GM12878 (cell line): ENCODE data around the gene TEX54. TPM values are rescaled to one million over a fixed set of nuclear protein-coding genes. Genes with fewer than 3 reads are reported as not detected.
A peak's percentile ranks its signal among the peaks of the same experiment; 100 is the strongest.
"Not testable (repeated sequence)": the region's sequence is repeated elsewhere in the genome, so short reads cannot be mapped to it uniquely, and the experiment has no call there.

Experiments
- ATAC-seq: fragments of 200-7000 bp; cut with Tn5 transposase; 3 replicates; pipeline ENCODE4 v1.9.1; 2020; ENCODE audit warnings: mild to moderate bottlenecking, moderate library complexity
- BruUV-seq: library from RNA; stranded (reverse); fragments of 400-500 nt; replicated peaks from 2 replicates; lab custom pipeline; 2021; lab: Mats Ljungman, UMichigan
- CTCF ChIA-PET: fragments of 300-600 bp; sonication (Branson Sonifier 250); formaldehyde crosslinking; extraction: SDS; loops from one replicate; lab custom pipeline; 2021; ENCODE audit warnings: inconsistent platforms; lab: Yijun Ruan, JAX
- POLR2A ChIA-PET: fragments of 350-600 bp; formaldehyde crosslinking; extraction: SDS; loops from one replicate; lab custom pipeline; 2021; ENCODE audit warnings: inconsistent platforms; lab: Charles Lee
- RAD21 ChIA-PET: fragments of 300-600 bp; sonication (Branson Sonifier 250); formaldehyde crosslinking; loops from one replicate; lab custom pipeline; 2023; ENCODE audit warnings: antibody characterized with exemption; ENCODE audit not compliant: unreplicated experiment; lab: Charles Lee
- SMC1A ChIA-PET: fragments of 300-600 bp; sonication (Branson Sonifier 250); formaldehyde crosslinking; loops from one replicate; lab custom pipeline; 2023; ENCODE audit not compliant: unreplicated experiment, uncharacterized antibody; lab: Charles Lee
- DNase-seq: peaks from one replicate; pipeline ENCODE4 v3.0.0-alpha.2; 2011; ENCODE audit warnings: low read depth, low spot score
- FAIRE-seq: peaks from 3 replicates; lab custom pipeline; 2011; peaks lifted over from hg19 to GRCh38; lab: Jason Lieb, UNC
- H2AFZ ChIP-seq: 2 replicates; pipeline ENCODE4 v1.6.0; 2011; ENCODE audit warnings: low read depth, low read length, control low read depth; ENCODE audit not compliant: control insufficient read depth
- H3K27ac ChIP-seq: 2 replicates; pipeline ENCODE4 v1.5.1; 2011; ENCODE audit warnings: control low read depth; ENCODE audit not compliant: control insufficient read depth, insufficient read depth
- H3K27me3 ChIP-seq, 2 experiments: replicated peaks in 1 of 2; 2 replicates each; pipeline versions ENCODE4 v1.6.0 to v1.6.1; 2011; ENCODE audit warnings: low read length in 1 of 2; ENCODE audit not compliant: control insufficient read depth in 2 of 2, insufficient read depth in 2 of 2
- H3K36me3 ChIP-seq, 2 experiments: 2 replicates each; pipeline ENCODE4 v1.5.1; 2011; ENCODE audit warnings: low read length in 1 of 2; ENCODE audit not compliant: control insufficient read depth in 2 of 2, insufficient read depth in 2 of 2
- H3K4me1 ChIP-seq: 2 replicates; pipeline ENCODE4 v1.6.1; 2011; ENCODE audit warnings: mild to moderate bottlenecking, low read length, moderate library complexity, mixed read lengths; ENCODE audit not compliant: control insufficient read depth, insufficient read depth
- H3K4me2 ChIP-seq: 2 replicates; pipeline ENCODE4 v1.6.0; 2011; ENCODE audit warnings: control low read depth; ENCODE audit not compliant: control insufficient read depth, insufficient read depth
- H3K4me3 ChIP-seq: fragments of 200-600 bp; sonication (generic); 2 replicates; pipeline ENCODE4 v1.5.1; 2016
- H3K79me2 ChIP-seq: 2 replicates; pipeline ENCODE4 v1.6.0; 2011; ENCODE audit warnings: low read length; ENCODE audit not compliant: control insufficient read depth, insufficient read depth
- H3K9ac ChIP-seq: 2 replicates; pipeline ENCODE4 v1.8.0; 2011; ENCODE audit warnings: low read length, control low read depth, mixed read lengths; ENCODE audit not compliant: control insufficient read depth, insufficient read depth
- H3K9me3 ChIP-seq: replicated peaks from 3 replicates; pipeline ENCODE4 v1.5.1; 2011; ENCODE audit warnings: mild to moderate bottlenecking, low read length; ENCODE audit not compliant: control insufficient read depth, insufficient read depth
- H4K20me1 ChIP-seq: 2 replicates; pipeline ENCODE4 v1.6.0; 2011; ENCODE audit not compliant: control insufficient read depth, insufficient read depth
- ESRRA ChIP-seq: IDR thresholded peaks from 2 replicates; pipeline ENCODE4 v1.6.1; 2012; ENCODE audit warnings: mild to moderate bottlenecking, low read length, improper control_type of control experiment
- GATAD2B ChIP-seq: fragments of 450-650 bp; conservative IDR thresholded peaks from 2 replicates; pipeline ENCODE4 v1.6.1; 2017; ENCODE audit warnings: low read depth, mild to moderate bottlenecking, moderate library complexity
- IRF3 ChIP-seq: fragments of 450-650 bp; IDR thresholded peaks from 2 replicates; pipeline ENCODE4 v1.6.1; 2014; ENCODE audit warnings: mild to moderate bottlenecking
- NFYB ChIP-seq: IDR thresholded peaks from 2 replicates; pipeline ENCODE4 v1.6.1; 2011; ENCODE audit warnings: low read depth, mild to moderate bottlenecking, low read length, improper control_type of control experiment, moderate library complexity; ENCODE audit not compliant: insufficient read depth
- PBX3 ChIP-seq: IDR thresholded peaks from 2 replicates; pipeline ENCODE4 v1.6.1; 2011; ENCODE audit warnings: mild to moderate bottlenecking, low read depth, low read length, moderate library complexity; ENCODE audit not compliant: insufficient replicate concordance
- POLR2A ChIP-seq: IDR thresholded peaks from 2 replicates; pipeline ENCODE4 v1.6.1; 2011; ENCODE audit warnings: low read depth, mild to moderate bottlenecking, low read length
- POLR2AphosphoS5 ChIP-seq: IDR thresholded peaks from 2 replicates; pipeline ENCODE4 v1.6.1; 2011; ENCODE audit warnings: mild to moderate bottlenecking, low read length, inconsistent platforms
- ZNF24 ChIP-seq: fragments of 450-650 bp; IDR thresholded peaks from 2 replicates; pipeline ENCODE4 v1.6.1; 2017; ENCODE audit warnings: antibody characterized with exemption, mild to moderate bottlenecking
- ZZZ3 ChIP-seq: IDR thresholded peaks from 2 replicates; pipeline ENCODE4 v1.6.1; 2011; ENCODE audit warnings: low read depth; ENCODE audit not compliant: control insufficient read depth, insufficient read length
- WGBS: methylation state at CpG from one replicate; pipeline ENCODE4 v1.1.6; 2016; ENCODE audit warnings: low lambda C conversion rate; ENCODE audit not compliant: insufficient replicate concordance, insufficient coverage; ENCODE audit errors: missing lambda C conversion rate; 5-methylcytosine and 5-hydroxymethylcytosine counted together
- in situ Hi-C: fragments of 300-500 bp; cut with MboI; formaldehyde crosslinking; loops from 9 replicates; pipeline ENCODE4 v1.14.3; 2018; ENCODE audit warnings: mixed read lengths
- intact Hi-C: fragments of 100-400 bp; cut with micrococcal nuclease; formaldehyde crosslinking; loops from one replicate; pipeline ENCODE4 v1.14.2; 2022; ENCODE audit not compliant: unreplicated experiment
- polyA plus RNA-seq, 11 experiments: library from polyadenylated mRNA; depleted of rRNA in 4 of 11; unstranded in 6 of 11; stranded (reverse) in 5 of 11; fragments of >200 nt; fragmentation: Nextera tagmentation in 4 of 11; fragmentation: Illumina TruSeq in 1 of 11; extraction: Ambion mirVana in 4 of 11; extraction: Trizol in 1 of 11; gene quantifications; 1 replicate in 1 of 11; 2 replicates in 10 of 11; pipeline versions ENCODE4 v1.2.1 to v1.2.3, GENCODE V29; 2011 to 2016; ENCODE audit warnings: inconsistent platforms in 2 of 11, missing spikeins in 2 of 11, low read depth in 1 of 11
- total RNA-seq, 4 experiments: library from RNA; depleted of rRNA in 3 of 4; stranded (reverse); fragments of >200 nt in 3 of 4; fragmentation: Illumina TruSeq in 1 of 4; extraction: Trizol in 1 of 4; gene quantifications; 2 replicates each; pipeline versions ENCODE4 v1.2.1 to v1.2.3, GENCODE V29; 2013 to 2021

The TEX54 gene
- total and polyA plus RNA-seq, 10 of the 15 experiments (the other 5 are each of a cell fraction or from before 2014, with no cell fraction given) = 0.38 to 0.68 (median 0.51) TPM; not detected in 7

GRCh38 chr11:62843466-62843865, 10.8 kb upstream of the TEX54 start (continued):
- TF ChIP-seq ESRRA = no peak

GRCh38 chr11:62842891-62843290, 10.2 kb upstream of the TEX54 start:
- intact Hi-C loops, H3K4me3 ChIP-seq: not testable (repeated sequence)
- peak overlapping the region; percentile 99; the same call in 1 of the 2 replicates for H3K9ac ChIP-seq

GRCh38 chr11:62842171-62842741, 9.6 kb upstream of the TEX54 start:
- Histone ChIP-seq H3K27me3 (no peaks in the 10 kb centered on the region), H3K27ac (peak overlapping the region; percentile 98), H4K20me1 (no peaks in the 10 kb centered on the region), H3K4me2 (peak overlapping the region; percentile 89), H3K4me3 (peak overlapping the region; percentile 68; the same call in 1 of the 2 replicates), H3K9ac (peak overlapping the region; percentile 99), H3K4me1 (peaks cover 7% of the 10 kb centered on the region), H3K9me3 (no peaks in the 10 kb centered on the region), H3K36me3 (no peaks in the 10 kb centered on the region), H3K79me2 (peaks cover 21% of the 10 kb centered on the region), H2AFZ (peak overlapping the region; percentile 90)
- ATAC-seq (no peak), DNase-seq (no peak), FAIRE-seq (no peak)
- in situ Hi-C loops (no loop called here), intact Hi-C loops (no loop called here)
- ChIA-PET SMC1A (interaction anchor here (0.8 to 3.0 kb wide), 4 partner anchors 12 to 54 kb away, joined by 3 to 14 read pairs (median 8); no protein-coding TSS in a partner anchor), CTCF (interaction anchor here (1.2 to 3.4 kb wide), 4 partner anchors 9 to 56 kb away, joined by 4 to 28 read pairs (median 10); partner anchors contain the start of gene TMEM179B), RAD21 (interaction anchor here (1.0 to 2.3 kb wide), 4 partner anchors 13 to 287 kb away, joined by 3 to 31 read pairs (median 4); partner anchors contain the start of genes HNRNPUL2 and TUT1), POLR2A (interaction anchor here (0.6 to 4.0 kb wide), 20 partner anchors 10 to 115 kb away, joined by 3 to 92 read pairs (median 6); partner anchors contain the start of genes HNRNPUL2, NXF1, SLC3A2 and STX5)
- BruUV-seq = TSS peak; percentile 91
- WGBS = under 1% methylated on average over 30 of the region's 30 CpGs
- no peak; the same call in 1 of the 2 replicates for TF ChIP-seq GATAD2B
- peak; percentile 68 for TF ChIP-seq POLR2A
- TF ChIP-seq ZZZ3 = no peak
- TF ChIP-seq ZNF24 = no peak
- TF ChIP-seq NFYB = no peak
- TF ChIP-seq IRF3 = no peak
- TF ChIP-seq PBX3 = no peak
- no peak for TF ChIP-seq POLR2AphosphoS5

More at GRCh38 chr11:62842891-62843290, 10.2 kb upstream of the TEX54 start:
- H3K79me2 ChIP-seq = peaks cover 16% of the 10 kb centered on the region
- peak overlapping the region; percentile 90 for H2AFZ ChIP-seq
- H3K36me3 ChIP-seq, H3K27me3 ChIP-seq, DNase-seq, ATAC-seq, BruUV-seq, in situ Hi-C loops, RAD21 ChIA-PET, H3K9me3 ChIP-seq, H4K20me1 ChIP-seq, FAIRE-seq, H3K4me1 ChIP-seq: not testable (repeated sequence)
- SMC1A ChIA-PET = interaction anchor here (0.8 to 1.6 kb wide), 3 partner anchors 11 to 21 kb away, joined by 3 to 14 read pairs (median 5); no protein-coding TSS in a partner anchor
- CTCF ChIA-PET = interaction anchor here (0.6 to 2.7 kb wide), 4 partner anchors 9 to 35 kb away, joined by 4 to 13 read pairs (median 5); no protein-coding TSS in a partner anchor
- H3K4me2 ChIP-seq = peak overlapping the region; percentile 89
- POLR2A ChIA-PET = interaction anchor here (0.6 to 4.0 kb wide), 10 partner anchors 11 to 116 kb away, joined by 3 to 66 read pairs (median 4); partner anchors contain the start of genes HNRNPUL2, STX5 and ZBTB3
- peak overlapping the region; percentile 98; the same call in 1 of the 2 replicates for H3K27ac ChIP-seq
- 72% methylated on average over 9 of the region's 9 CpGs for WGBS
